Hematopoietic multipotent progenitor cell (in vitro differentiated cells): ENCODE data around the gene DPY30. TPM values are rescaled to one million over a fixed set of nuclear protein-coding genes. Genes with fewer than 3 reads are reported as not detected.
A peak's percentile ranks its signal among the peaks of the same experiment; 100 is the strongest.
"Not testable (repeated sequence)": the region's sequence is repeated elsewhere in the genome, so short reads cannot be mapped to it uniquely, and the experiment has no call there.

ENCODE experiments used
- DNase-seq, 3 donors: peaks; one replicate each; pipeline ENCODE4 v3.0.0-alpha.2; 2011 to 2015; ENCODE audit warnings: low read depth in 2 of 3, low spot score in 2 of 3
- total RNA-seq: library from RNA; depleted of rRNA; stranded (reverse); fragments of >200 nt; gene quantifications from one replicate; pipeline ENCODE4 v1.2.3, GENCODE V29; 2012

Gene DPY30
- total RNA-seq, result 24.0 TPM

DNA sequence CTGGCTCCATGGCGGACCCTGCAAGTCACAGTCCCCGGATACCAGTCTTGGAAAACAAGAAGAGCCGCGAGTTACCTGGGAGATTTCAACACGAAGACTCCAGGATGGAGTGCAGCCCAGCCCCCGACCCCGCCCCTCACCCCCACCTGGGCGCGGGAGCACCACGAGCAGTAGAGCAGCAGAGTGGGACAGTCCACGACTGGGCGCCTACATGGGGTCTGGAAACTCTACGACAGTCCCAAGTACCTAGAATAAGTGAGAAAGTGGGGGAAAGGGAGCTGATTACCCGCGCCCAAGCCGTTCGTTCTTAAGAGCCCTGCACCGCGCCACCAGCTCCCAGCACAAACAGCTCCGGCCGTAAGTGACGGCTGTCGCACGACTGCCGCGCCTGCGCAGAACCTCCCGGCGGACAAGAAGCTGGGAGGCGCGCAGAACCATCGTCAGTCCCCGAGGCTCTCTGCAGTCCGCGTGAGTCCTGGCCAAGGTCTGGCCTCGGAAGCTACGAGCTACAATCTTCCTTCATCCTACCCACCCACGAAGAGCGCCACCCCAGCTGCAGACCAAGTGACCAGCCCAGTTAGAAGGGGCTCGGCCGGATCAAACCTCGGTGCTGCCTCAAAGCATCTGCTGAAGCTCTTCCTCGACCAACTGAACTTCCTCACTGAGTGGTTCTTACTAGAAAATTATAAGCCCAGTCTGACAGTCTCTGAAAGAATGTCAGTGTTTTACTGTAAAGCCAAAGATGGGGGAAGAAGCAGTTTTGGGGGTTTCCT is at the start of gene DPY30:
Gene DPY30 (minus strand): TSS at position 359 of the 773 bp plus-strand sequence. CDS start 349 bp downstream, at position 10.
- DNase-seq, result peak; percentile 77 to 94 (median 92)

DNA sequence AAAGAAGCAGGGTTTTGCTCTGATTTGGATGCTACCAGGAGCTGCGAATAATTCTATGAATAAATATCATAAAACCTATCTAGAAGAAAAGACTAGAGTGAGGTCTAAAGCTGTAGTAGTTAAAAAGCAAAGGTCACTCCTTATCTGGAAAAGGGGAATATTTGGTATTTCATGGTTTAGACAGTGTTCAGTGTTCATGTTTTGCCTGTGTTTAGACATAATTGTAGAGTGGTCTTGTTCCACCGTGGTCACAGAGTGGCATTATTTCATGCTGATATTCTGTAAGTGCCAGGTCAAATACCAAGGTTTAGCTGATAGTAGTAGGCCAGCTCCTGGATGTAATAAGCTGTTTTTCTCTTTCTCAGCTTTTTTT is 34.5 kb upstream of the DPY30 start:
- DNase-seq, result no peak

DNA sequence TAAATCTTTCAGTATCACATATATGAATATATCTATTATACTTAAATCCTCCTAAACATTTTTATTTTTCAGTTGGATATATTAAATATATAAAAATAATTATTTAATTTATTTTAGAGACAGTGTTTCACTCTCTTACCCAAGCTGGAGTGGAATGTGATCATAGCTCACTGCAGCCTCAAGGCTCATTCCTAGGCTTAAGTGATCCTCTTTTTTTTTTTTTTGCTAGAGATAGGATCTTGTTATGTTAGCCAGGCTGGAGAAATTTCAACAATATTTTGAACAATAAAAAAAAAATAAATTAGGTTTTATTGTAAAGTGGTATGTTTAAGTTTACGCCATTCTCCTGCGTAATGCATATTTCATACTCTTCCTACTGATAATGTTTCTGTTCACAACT is 27.9 kb upstream of the DPY30 start:
- no peak for DNase-seq

DNA sequence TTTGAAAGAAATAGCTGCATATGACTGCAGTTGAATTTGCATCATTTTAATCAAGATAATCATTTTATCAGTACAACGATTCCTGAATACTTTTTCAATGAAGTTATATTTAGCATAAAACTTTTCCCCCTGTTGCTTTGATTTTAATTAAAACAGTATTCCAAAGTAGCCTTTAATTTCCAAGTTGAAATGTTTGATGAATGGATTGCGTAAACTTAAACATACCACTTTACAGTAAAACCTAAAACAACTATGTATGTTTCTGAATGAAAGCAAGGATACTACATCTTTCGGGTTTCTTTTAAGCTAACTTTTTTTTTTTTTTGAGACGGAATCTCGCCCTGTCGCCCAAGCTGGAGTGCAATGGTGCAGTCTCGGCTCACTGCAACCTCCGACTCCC is 25.1 kb upstream of the DPY30 start:
- DNase-seq, result no peak

DNA sequence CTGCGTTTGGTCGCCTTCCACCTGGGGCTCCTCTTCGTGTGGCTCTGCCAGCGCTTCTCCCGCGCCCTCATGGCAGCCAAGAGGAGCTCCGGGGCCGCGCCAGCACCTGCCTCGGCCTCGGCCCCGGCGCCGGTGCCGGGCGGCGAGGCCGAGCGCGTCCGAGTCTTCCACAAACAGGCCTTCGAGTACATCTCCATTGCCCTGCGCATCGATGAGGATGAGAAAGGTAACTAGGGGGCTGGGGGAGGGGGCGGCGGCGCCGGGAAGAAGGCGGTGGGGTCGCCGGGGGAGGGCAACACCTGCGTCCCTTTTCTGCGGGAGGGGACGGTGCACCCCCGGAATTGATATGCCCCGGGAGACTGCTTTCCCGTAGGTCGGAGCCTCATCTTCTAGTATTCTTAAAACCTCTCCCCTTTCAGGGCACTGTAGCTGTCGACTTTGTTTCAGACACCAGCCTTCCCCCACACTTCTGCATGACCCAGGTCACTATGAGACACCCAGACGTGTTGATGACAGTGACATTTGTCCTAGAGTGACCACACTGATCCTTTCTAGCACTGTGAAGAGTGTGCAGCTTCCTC is 24.5 kb upstream of the DPY30 start:
- peak in 2 of 3 donors; percentile 6 to 9 for DNase-seq

DNA sequence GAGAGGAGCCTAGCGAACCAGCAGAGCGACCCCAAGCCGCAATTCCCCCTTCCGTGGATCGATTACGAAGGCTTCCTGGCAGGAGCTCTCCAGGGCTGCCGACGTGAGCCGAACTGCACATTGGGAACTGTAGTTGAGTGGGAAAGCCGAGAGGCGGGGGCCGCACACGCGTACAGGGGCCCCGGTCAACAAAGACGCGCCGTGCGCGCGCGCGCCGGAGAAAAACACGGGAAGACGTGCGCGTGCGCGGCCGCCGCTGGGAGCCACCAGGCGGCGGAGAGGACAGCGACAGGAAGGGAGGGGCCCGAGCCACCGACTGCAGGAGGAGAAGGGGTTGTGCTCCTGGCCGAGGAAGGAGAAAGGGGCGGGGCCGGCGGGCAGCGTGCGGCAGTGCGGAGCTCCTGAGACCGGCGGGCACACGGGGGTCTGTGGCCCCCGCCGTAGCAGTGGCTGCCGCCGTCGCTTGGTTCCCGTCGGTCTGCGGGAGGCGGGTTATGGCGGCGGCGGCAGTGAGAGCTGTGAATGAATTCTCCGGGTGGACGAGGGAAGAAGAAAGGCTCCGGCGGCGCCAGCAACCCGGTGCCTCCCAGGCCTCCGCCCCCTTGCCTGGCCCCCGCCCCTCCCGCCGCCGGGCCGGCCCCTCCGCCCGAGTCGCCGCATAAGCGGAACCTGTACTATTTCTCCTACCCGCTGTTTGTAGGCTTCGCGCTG is 23.9 kb upstream of the DPY30 start, which contains the start of gene SPAST:
Gene SPAST (plus strand): TSS at position 247 of the 711 bp plus-strand sequence. CDS start 276 bp downstream, at position 523.
- DNase-seq, result peak; percentile 92 to 98 (median 97)

DNA sequence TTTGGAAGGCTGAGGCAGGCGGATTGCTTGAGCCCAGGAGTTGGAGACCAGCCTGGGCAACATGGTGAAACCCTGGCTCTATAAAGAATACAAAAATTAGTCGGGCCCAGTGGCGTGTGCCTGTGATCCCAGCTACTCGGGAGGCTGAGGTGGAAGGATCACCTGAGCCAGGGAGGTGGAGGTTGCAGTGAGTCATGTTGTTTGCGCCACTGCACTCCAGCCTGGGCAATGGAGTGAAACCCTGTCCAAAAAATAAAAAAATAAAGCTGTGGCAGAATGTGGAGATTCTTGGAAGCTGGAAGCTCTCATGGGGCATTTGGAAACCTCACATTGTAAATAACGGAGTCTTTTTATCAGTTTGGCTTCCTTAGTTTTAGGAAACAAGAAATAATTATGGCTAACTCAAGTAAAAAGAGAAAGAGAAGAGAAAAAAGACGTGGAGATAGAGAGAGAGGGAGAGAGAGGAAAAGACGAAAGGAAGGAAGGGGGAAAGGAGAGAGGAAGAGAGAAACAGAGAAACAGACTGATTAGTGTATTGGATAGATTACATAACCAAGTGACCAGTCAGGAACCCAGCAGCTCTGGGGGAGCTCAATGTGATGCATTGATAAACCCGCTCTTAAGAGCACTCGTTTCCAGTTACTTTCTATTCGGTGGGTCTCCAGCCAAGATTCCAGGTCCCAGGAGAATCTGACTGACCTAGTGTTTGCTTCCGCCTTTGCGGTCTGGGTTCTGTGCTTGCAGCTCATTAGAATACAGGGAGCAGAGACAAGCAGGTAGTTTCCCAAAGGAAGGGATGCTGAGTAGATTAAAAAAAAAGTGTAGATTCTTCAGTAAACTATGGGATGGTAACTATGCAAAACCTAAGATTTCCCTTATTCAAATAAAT is 22.6 kb upstream of the DPY30 start:
- DNase-seq, result peak in 2 of 3 donors; percentile 8 to 12

DNA sequence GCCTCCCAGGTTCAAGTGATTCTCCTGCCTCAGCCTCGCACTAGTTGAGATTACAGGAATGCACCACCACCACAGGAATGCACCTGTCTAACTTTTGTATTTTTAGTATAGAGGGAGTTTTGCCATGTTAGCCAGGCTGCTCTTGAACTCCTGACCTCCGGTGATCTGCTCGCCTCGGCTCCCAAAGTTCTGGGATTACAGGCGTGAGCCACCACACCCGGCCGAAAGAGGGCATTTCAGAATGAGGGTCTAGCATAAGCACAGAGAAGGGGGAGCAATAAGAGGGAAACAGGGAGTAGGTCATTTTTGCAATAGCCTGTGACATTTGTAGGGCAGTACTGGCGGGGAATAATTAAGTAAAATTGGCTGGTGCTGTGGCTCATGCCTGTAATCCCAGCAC is 21.8 kb upstream of the DPY30 start:
- DNase-seq, result no peak

DNA sequence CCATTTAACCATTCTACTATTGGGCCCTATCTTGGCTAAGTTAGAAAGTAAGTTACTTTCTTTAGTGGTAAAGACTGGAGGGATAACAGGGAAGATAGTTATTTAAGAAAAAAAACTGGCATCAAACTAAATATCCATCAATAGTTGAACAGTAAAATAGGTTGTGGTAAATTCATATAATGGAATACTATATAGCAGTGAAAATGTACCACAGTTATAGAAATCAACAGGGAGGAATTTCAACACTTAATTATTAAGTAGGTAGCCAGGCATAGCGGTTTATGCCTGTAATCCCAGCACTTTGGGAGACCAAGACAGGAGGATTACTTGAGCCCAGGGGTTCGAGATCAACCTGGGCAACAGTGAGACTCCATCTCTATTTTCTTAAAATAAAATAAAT is 20.7 kb upstream of the DPY30 start:
- DNase-seq, result no peak

DNA sequence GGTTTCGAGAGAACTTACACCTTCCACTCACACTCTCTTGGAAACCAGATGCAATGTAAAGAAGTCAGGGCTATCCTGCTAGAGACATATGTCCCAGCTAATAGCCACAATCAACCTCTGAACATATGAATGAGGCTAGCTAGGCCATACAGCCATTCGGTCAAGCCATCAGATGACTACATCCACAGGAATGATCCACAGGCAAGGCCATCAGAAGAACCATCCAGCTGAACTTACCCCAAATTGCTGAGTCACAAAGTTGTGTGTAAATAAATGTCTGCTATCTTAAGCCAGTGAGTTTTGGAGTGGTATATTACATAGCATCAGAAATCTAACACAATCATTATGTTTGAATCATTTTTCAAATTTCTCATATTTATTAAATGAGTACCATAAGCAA is 18.5 kb upstream of the DPY30 start:
- DNase-seq, result no peak

DNA sequence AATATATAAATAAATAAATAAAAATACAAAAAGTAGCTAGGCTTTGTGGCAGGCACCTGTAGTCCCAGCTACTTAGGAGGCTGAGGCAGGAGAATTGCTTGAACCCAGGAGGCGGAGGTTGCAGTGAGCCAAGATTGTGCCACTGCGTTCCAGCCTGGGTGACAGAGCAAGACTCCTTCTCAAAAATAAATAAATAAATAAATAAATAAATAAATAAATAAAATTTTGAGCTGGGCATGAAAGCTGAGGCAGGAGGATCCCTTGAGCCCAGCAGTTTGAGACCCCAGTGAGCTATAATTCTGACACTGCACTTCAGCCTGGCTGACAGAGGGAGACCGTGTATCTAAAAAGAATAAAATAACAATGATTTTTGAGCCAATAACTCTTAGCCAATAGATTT is 15.0 kb upstream of the DPY30 start:
- not testable (repeated sequence) for DNase-seq

DNA sequence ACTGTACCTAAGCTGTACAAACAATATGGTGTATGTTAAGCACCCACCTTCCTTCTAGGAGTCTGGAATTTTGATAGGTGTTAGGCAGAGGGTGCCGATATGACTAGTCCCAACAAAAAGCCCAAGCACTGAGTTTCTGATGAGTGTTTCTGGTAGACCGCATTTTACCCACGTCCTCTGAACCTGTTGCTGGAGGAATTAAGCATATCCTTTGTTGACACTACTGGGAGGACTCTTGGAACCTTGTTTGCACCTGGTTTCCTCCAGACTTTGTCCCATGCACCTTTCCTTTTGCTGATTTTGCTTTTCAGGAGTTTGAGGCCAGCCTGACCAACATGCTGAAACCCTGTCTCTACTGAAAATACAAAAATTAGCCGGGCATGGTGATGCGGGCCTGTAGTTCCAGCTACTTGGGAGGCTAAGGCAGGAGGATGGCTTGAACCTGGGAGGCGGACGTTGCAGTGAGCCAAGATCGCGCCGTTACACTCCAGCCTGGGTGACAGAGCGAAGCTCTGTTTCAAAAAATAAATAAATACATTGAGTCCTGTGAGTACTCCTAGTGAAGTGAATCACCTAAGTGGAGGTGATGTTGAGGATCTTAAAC is 12.3 kb upstream of the DPY30 start:
- DNase-seq, result no peak

DNA sequence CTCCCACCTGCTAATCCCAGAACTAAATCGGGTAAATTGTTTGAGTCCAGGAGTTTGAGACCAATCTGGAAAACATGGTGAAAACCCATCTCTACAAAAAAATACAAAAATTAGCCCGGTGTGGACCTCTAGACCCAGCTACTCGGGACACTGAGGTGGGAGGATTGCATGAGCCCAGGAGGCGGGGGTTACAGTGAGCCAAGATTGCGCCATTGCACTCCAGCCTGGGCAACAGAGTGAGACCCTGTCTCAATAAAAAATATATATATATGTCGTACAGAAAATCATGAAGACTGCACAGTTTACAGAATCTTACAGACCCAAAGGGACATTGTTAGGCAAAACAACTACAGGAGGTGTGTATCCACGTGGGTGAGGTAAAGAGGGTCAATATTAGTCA is 4.0 kb upstream of the DPY30 start:
- no peak for DNase-seq

DNA sequence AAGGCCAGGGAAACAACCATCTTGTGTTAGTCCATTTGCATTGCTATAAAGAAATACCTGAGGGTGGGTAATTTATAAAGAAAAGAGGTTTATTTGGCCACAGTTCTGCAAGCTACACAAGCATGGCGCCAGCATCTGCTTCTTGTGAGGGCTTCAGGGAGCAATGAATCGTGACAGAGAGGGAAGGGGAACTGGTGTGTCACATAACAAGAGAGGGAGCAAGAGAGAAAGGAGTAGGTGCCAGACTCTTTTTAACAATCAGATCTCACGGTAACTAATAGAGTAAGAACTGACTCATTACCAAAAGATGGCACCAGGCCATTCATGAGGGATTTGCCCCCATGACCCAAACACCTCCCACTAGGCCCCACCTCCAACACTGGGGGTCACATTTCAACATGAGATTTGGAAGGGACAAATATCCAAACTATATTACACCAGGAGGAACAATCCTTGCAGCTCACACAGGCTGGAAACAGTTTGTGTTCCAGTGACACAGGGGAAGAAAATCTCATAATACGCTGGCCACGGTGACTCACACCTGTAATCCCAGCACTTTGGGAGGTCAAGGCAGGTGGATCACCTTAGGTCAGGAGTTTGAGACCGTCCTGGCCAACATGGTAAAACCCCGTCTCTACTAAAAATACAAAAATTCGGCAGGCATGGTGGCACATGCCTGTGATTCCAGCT is 5.3 kb downstream of the DPY30 start:
- not testable (repeated sequence) for DNase-seq

DNA sequence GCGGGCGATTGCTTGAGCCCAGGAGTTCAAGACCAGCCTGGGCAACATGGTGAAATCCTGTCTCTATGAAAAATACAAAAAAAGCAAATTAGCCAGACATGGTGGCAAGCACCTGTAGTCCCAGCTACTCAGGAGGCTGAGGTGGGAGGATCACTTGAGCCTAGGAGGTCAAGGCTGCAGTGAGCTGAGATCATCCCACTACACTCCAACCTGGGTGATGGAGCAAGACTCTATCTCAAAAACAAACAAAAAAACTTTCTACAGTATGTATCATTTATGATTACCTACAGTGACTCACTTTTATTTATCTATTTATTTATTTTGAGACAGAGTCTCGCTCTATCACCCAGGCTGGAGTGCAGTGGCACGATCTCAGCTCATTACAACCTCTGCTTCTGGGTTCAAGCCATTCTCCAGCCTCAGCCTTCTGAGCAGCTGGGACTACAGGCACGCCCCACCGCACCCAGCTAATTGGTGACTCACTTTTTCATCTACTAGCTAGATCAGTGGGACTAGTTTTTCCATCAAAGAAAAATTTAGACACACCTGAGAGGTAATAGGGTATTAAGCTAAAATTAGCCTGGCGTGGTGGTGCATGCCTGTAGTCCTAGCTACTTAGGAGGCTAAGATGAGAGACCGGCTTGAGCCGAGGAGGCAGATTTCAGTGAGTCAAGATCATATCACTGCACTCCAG is 20.7 kb downstream of the DPY30 start:
- not testable (repeated sequence) for DNase-seq

DNA sequence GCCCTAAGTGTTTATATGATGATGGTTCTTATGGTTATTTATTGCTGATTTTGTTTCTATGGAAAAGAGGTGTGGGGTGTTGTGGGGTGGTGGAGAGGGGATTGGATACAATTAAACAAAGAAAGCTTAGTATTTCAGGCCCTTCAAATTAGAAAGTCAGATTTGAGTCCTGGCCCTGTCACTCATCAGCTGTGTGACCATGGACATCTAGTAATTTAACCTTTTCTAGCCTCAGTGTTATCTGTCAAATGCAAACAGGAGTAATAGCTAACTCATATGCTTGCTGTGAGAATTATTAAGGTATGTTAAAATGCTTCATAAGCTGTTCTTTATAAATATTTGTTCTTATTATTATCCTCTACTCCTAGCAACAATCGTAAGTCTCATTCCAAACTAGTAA is 26.7 kb downstream of the DPY30 start:
- no peak for DNase-seq

DNA sequence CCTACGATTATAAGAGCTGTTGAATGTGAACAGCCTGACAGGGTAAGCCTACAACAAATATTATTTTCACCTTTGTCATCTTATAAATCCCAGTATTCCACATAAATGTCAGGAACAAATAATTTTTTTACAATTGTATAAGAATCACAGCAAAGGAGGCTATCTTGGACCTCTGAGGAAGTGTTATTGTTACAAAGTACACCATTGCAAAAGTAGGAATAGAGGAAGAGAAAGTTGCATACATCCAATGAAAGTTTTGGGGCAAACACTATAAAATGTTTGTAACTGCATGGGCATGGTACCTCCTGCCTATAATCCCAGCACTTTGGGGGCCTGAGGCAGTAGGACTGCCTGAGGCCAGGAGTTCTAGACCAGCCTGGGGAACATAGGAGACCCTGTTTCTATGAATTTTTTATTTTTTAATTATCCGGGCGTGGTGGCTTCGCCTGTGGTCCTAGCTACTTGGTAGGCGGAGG is 28.1 kb downstream of the DPY30 start:
- peak in 1 of 3 donors; percentile 1 for DNase-seq

DNA sequence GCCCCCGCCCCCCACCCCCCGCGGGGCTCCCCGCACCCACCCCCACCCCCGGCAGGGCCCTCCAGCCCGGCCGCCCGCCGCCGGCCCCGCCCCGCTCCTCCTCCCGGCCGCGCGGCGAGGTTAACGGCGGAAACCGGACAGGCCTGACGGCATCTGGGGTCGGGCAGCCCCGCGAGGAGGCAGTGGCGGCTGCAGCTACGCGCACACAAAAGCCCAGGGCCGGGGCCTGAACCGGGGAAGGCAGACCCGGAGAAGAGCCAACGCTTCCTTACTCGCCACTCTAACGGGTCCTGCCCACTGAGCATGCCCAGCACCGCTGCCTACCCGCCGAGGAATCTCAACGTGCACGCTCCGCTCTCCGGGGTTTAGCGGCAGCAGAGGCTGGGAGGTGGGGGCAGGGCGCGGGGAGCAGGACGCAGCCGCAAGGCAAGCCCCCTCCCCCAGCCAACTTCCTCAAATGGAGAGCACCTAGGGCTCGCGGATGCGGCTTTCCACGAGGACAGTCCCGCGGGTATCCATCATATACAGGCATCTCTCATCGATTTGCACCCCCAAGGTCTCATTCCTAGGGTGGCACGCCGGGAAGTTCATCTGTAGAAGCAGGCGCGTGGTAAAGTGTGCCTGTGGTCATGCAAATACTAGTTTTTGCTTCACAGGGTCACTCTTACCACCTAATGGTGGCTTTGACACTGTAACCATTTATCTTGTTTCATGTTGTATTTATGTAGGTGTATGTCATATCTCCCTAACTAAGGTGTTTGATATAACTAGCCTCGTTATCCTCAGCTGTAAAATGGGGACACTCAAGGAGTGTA is 28.7 kb downstream of the DPY30 start, which contains the start of gene MEMO1:
Gene MEMO1 (minus strand): TSS at position 339 of the 815 bp plus-strand sequence. CDS start 761 bp downstream, outside the sequence.
- peak; percentile 73 to 99 (median 97) for DNase-seq
